Measurements from ENCODE around the gene ACTRT3. TPM values are rescaled to one million over a fixed set of nuclear protein-coding genes. Genes with fewer than 3 reads are reported as not detected.
"Not testable (repeated sequence)": the region's sequence is repeated elsewhere in the genome, so short reads cannot be mapped to it uniquely, and the experiment has no call there.

ACTRT3 gene
- total and polyA plus RNA-seq, 4 donors = 2.2 to 6.7 (median 4.4) TPM

DNA sequence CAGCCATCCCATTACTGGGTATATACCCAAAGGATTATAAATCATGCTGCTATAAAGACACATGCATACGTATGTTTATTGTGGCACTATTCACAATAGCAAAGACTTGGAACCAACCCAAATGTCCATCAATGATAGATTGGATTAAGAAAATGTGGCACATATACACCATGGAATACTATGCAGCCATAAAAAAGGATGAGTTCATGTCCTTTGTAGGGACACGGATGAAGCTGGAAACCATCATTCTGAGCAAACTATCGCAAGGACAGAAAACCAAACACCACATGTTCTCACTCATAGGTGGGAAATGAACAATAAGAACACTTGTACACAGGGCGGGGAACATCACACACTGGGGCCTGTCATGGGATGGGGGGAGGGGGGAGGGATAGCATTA, 50.9 kb downstream of the ACTRT3 start:
- H3K9me3 ChIP-seq (ENCODE audit: control insufficient read depth, insufficient read depth, low read length); H3K4me3 ChIP-seq (ENCODE audit: low read depth, low read length); H3K27ac ChIP-seq (ENCODE audit: low read depth, low read length); DNase-seq (ENCODE audit: low read depth in 4 of 6, low spot score in 6 of 6); H3K4me1 ChIP-seq (ENCODE audit: control insufficient read depth, insufficient read depth, low read length); H3K36me3 ChIP-seq (ENCODE audit: control insufficient read depth, insufficient read depth, low read length); H3K27me3 ChIP-seq (ENCODE audit: control insufficient read depth, insufficient read depth, low read length): not testable (repeated sequence)
- 100% methylated on average over 1 of the region's 4 CpGs for WGBS (ENCODE audit: insufficient coverage)

Small RNA genes lying within 50 kb of the gene (small RNA-seq; reads per million reads assigned to genes)
- not detected for gene RNU6-637P (ENCODE audit: low replicate concordance)

Other genes starting within 250 kb of the ACTRT3 start
- 10 to 100 TPM; 10.4 to 25.4 TPM for gene MECOM, start 105.8 kb downstream of the ACTRT3 start, total RNA-seq
- gene MECOM, start 105.8 kb downstream of the ACTRT3 start, polyA plus RNA-seq (ENCODE audit: insufficient read length in 2 of 2) = 10 to 100 TPM in 1 of 2 donors, 1 to 10 TPM in 1; 9.7 to 11.7 TPM
- 10 to 100 TPM; 28.8 to 43.4 TPM for gene TERC, start 4.5 kb downstream of the ACTRT3 start, total RNA-seq
- 1 to 10 TPM in 1 of 2 donors, under 1 TPM in 1; 0.90 to 1.1 TPM for gene TERC, start 4.5 kb downstream of the ACTRT3 start, polyA plus RNA-seq (ENCODE audit: insufficient read length in 2 of 2)
- gene MYNN, start 3.8 kb upstream of the ACTRT3 start, total RNA-seq = 10 to 100 TPM; 26.1 to 36.8 TPM
- 10 to 100 TPM; 18.7 to 21.9 TPM for gene MYNN, start 3.8 kb upstream of the ACTRT3 start, polyA plus RNA-seq (ENCODE audit: insufficient read length in 2 of 2)
- gene LRRIQ4, start 43.3 kb upstream of the ACTRT3 start, total RNA-seq = under 1 TPM; 0.20 to 0.28 TPM
- gene LRRIQ4, start 43.3 kb upstream of the ACTRT3 start, polyA plus RNA-seq (ENCODE audit: insufficient read length in 2 of 2) = under 1 TPM; 0.19 to 0.26 TPM
- 10 to 100 TPM; 13.1 to 14.1 TPM for gene LRRC34, start 43.3 kb upstream of the ACTRT3 start, total RNA-seq
- 10 to 100 TPM; 15.4 to 18.4 TPM for gene LRRC34, start 43.3 kb upstream of the ACTRT3 start, polyA plus RNA-seq (ENCODE audit: insufficient read length in 2 of 2)
- 1 to 10 TPM in 1 of 2 donors, under 1 TPM in 1; 0.50 to 1.4 TPM for gene LRRC31, start 100.4 kb upstream of the ACTRT3 start, total RNA-seq
- under 1 TPM in 1 of 2 donors, not detected in 1; 0.69 TPM for gene LRRC31, start 100.4 kb upstream of the ACTRT3 start, polyA plus RNA-seq (ENCODE audit: insufficient read length in 2 of 2)
- gene SAMD7, start 142.0 kb upstream of the ACTRT3 start, total RNA-seq = not detected
- under 1 TPM in 1 of 2 donors, not detected in 1; 0.09 TPM for gene SAMD7, start 142.0 kb upstream of the ACTRT3 start, polyA plus RNA-seq (ENCODE audit: insufficient read length in 2 of 2)
- gene SEC62, start 197.2 kb upstream of the ACTRT3 start, total RNA-seq = 100 to 1,000 TPM; 112 to 114 TPM
- 100 to 1,000 TPM; 115 to 154 TPM for gene SEC62, start 197.2 kb upstream of the ACTRT3 start, polyA plus RNA-seq (ENCODE audit: insufficient read length in 2 of 2)